ENCODE measurements around the gene DMD.

The DMD gene

GRCh38 chrX:32662516-32662915 is 548.8 kb downstream of the DMD start:
- Histone ChIP-seq H3K36me3 (ENCODE audit: control insufficient read depth in 2 of 2, insufficient read depth in 2 of 2, low read length in 2 of 2) (no peaks in the 10 kb centered on the region), H3K27me3 (ENCODE audit: control insufficient read depth in 1 of 2, insufficient read depth in 2 of 2, low read length in 2 of 2) (no peaks in the 10 kb centered on the region), H3K27ac (ENCODE audit: low read length) (no peak overlapping the region), H3K4me3 (ENCODE audit: low read length in 2 of 2) (no peak overlapping the region), H3K9me3 (ENCODE audit: control insufficient read depth in 2 of 2, low read length in 2 of 2) (no peaks in the 10 kb centered on the region), H3K4me1 (ENCODE audit: control insufficient read depth, insufficient read depth, low read length) (no peaks in the 10 kb centered on the region), H3K9ac (ENCODE audit: low read length in 2 of 2) (no peak overlapping the region)

- Histone ChIP-seq H3K9me3 (ENCODE audit: control insufficient read depth in 2 of 2, low read length in 2 of 2) (no peaks in the 10 kb centered on the region), H3K27ac (ENCODE audit: low read length) (no peak overlapping the region), H3K27me3 (ENCODE audit: control insufficient read depth in 1 of 2, insufficient read depth in 2 of 2, low read length in 2 of 2) (no peaks in the 10 kb centered on the region), H3K4me3 (ENCODE audit: low read length in 2 of 2) (no peak overlapping the region), H3K4me1 (ENCODE audit: control insufficient read depth, insufficient read depth, low read length) (no peaks in the 10 kb centered on the region), H3K36me3 (ENCODE audit: control insufficient read depth in 2 of 2, insufficient read depth in 2 of 2, low read length in 2 of 2) (no peaks in the 10 kb centered on the region), H3K9ac (ENCODE audit: low read length in 2 of 2) (no peak overlapping the region)
Observed at GRCh38 chrX:32644476-32645245, 566.7 kb downstream of the DMD start.

- H3K27ac ChIP-seq (ENCODE audit: low read length): no peak overlapping the region
- no peaks in the 10 kb centered on the region for H3K27me3 ChIP-seq (ENCODE audit: control insufficient read depth in 1 of 2, insufficient read depth in 2 of 2, low read length in 2 of 2)
- no peak overlapping the region for H3K9ac ChIP-seq (ENCODE audit: low read length in 2 of 2)
- no peaks in the 10 kb centered on the region for H3K9me3 ChIP-seq (ENCODE audit: control insufficient read depth in 2 of 2, low read length in 2 of 2)
- no peak overlapping the region for H3K4me3 ChIP-seq (ENCODE audit: low read length in 2 of 2)
- no peaks in the 10 kb centered on the region for H3K4me1 ChIP-seq (ENCODE audit: control insufficient read depth, insufficient read depth, low read length)
- H3K36me3 ChIP-seq (ENCODE audit: control insufficient read depth in 2 of 2, insufficient read depth in 2 of 2, low read length in 2 of 2): no peaks in the 10 kb centered on the region
Observed at GRCh38 chrX:32642283-32642682, 569.1 kb downstream of the DMD start.

GRCh38 chrX:32618154-32618553 is 593.2 kb downstream of the DMD start:
- H3K4me3 ChIP-seq (ENCODE audit: low read length in 2 of 2): no peak overlapping the region
- no peaks in the 10 kb centered on the region for H3K4me1 ChIP-seq (ENCODE audit: control insufficient read depth, insufficient read depth, low read length)
- no peaks in the 10 kb centered on the region for H3K27me3 ChIP-seq (ENCODE audit: control insufficient read depth in 1 of 2, insufficient read depth in 2 of 2, low read length in 2 of 2)
- H3K9me3 ChIP-seq (ENCODE audit: control insufficient read depth in 2 of 2, low read length in 2 of 2): no peaks in the 10 kb centered on the region
- H3K36me3 ChIP-seq (ENCODE audit: control insufficient read depth in 2 of 2, insufficient read depth in 2 of 2, low read length in 2 of 2): no peaks in the 10 kb centered on the region
- H3K9ac ChIP-seq (ENCODE audit: low read length in 2 of 2): no peak overlapping the region
- H3K27ac ChIP-seq (ENCODE audit: low read length): no peak overlapping the region

GRCh38 chrX:32614707-32615106 is 596.6 kb downstream of the DMD start:
- Histone ChIP-seq H3K27ac (ENCODE audit: low read length) (no peak overlapping the region), H3K36me3 (ENCODE audit: control insufficient read depth in 2 of 2, insufficient read depth in 2 of 2, low read length in 2 of 2) (no peaks in the 10 kb centered on the region), H3K9me3 (ENCODE audit: control insufficient read depth in 2 of 2, low read length in 2 of 2) (no peaks in the 10 kb centered on the region), H3K9ac (ENCODE audit: low read length in 2 of 2) (no peak overlapping the region), H3K27me3 (ENCODE audit: control insufficient read depth in 1 of 2, insufficient read depth in 2 of 2, low read length in 2 of 2) (no peaks in the 10 kb centered on the region), H3K4me3 (ENCODE audit: low read length in 2 of 2) (no peak overlapping the region), H3K4me1 (ENCODE audit: control insufficient read depth, insufficient read depth, low read length) (no peaks in the 10 kb centered on the region)

- Histone ChIP-seq H3K36me3 (ENCODE audit: control insufficient read depth in 2 of 2, insufficient read depth in 2 of 2, low read length in 2 of 2) (no peaks in the 10 kb centered on the region), H3K27me3 (ENCODE audit: control insufficient read depth in 1 of 2, insufficient read depth in 2 of 2, low read length in 2 of 2) (no peaks in the 10 kb centered on the region), H3K27ac (ENCODE audit: low read length) (no peak overlapping the region), H3K4me3 (ENCODE audit: low read length in 2 of 2) (no peak overlapping the region), H3K9me3 (ENCODE audit: control insufficient read depth in 2 of 2, low read length in 2 of 2) (no peaks in the 10 kb centered on the region), H3K4me1 (ENCODE audit: control insufficient read depth, insufficient read depth, low read length) (no peaks in the 10 kb centered on the region), H3K9ac (ENCODE audit: low read length in 2 of 2) (no peak overlapping the region)
Observed at GRCh38 chrX:32599156-32599555, 612.2 kb downstream of the DMD start.

- Histone ChIP-seq H3K4me3 (ENCODE audit: low read length in 2 of 2) (no peak overlapping the region), H3K9me3 (ENCODE audit: control insufficient read depth in 2 of 2, low read length in 2 of 2) (no peaks in the 10 kb centered on the region), H3K9ac (ENCODE audit: low read length in 2 of 2) (no peak overlapping the region), H3K4me1 (ENCODE audit: control insufficient read depth, insufficient read depth, low read length) (no peaks in the 10 kb centered on the region), H3K27ac (ENCODE audit: low read length) (no peak overlapping the region), H3K27me3 (ENCODE audit: control insufficient read depth in 1 of 2, insufficient read depth in 2 of 2, low read length in 2 of 2) (no peaks in the 10 kb centered on the region), H3K36me3 (ENCODE audit: control insufficient read depth in 2 of 2, insufficient read depth in 2 of 2, low read length in 2 of 2) (no peaks in the 10 kb centered on the region)
Observed at GRCh38 chrX:32598707-32599106, 612.6 kb downstream of the DMD start.

GRCh38 chrX:32597777-32598176 is 613.6 kb downstream of the DMD start:
- Histone ChIP-seq H3K27ac (ENCODE audit: low read length) (no peak overlapping the region), H3K4me3 (ENCODE audit: low read length in 2 of 2) (no peak overlapping the region), H3K4me1 (ENCODE audit: control insufficient read depth, insufficient read depth, low read length) (no peaks in the 10 kb centered on the region), H3K27me3 (ENCODE audit: control insufficient read depth in 1 of 2, insufficient read depth in 2 of 2, low read length in 2 of 2) (no peaks in the 10 kb centered on the region), H3K9me3 (ENCODE audit: control insufficient read depth in 2 of 2, low read length in 2 of 2) (no peaks in the 10 kb centered on the region), H3K9ac (ENCODE audit: low read length in 2 of 2) (no peak overlapping the region), H3K36me3 (ENCODE audit: control insufficient read depth in 2 of 2, insufficient read depth in 2 of 2, low read length in 2 of 2) (peaks cover 0 to 2% of the 10 kb centered on the region in 2 donors)

- Histone ChIP-seq H3K9me3 (ENCODE audit: control insufficient read depth in 2 of 2, low read length in 2 of 2) (no peaks in the 10 kb centered on the region), H3K4me3 (ENCODE audit: low read length in 2 of 2) (no peak overlapping the region), H3K36me3 (ENCODE audit: control insufficient read depth in 2 of 2, insufficient read depth in 2 of 2, low read length in 2 of 2) (peaks cover 0 to 3% of the 10 kb centered on the region in 2 donors), H3K27me3 (ENCODE audit: control insufficient read depth in 1 of 2, insufficient read depth in 2 of 2, low read length in 2 of 2) (no peaks in the 10 kb centered on the region), H3K4me1 (ENCODE audit: control insufficient read depth, insufficient read depth, low read length) (no peaks in the 10 kb centered on the region), H3K27ac (ENCODE audit: low read length) (no peak overlapping the region), H3K9ac (ENCODE audit: low read length in 2 of 2) (no peak overlapping the region)
Observed at GRCh38 chrX:32592786-32593185, 618.6 kb downstream of the DMD start.

GRCh38 chrX:32591589-32591988 is 619.8 kb downstream of the DMD start:
- H3K9me3 ChIP-seq (ENCODE audit: control insufficient read depth in 2 of 2, low read length in 2 of 2): no peaks in the 10 kb centered on the region
- H3K36me3 ChIP-seq (ENCODE audit: control insufficient read depth in 2 of 2, insufficient read depth in 2 of 2, low read length in 2 of 2): peaks cover 0 to 3% of the 10 kb centered on the region in 2 donors
- H3K9ac ChIP-seq (ENCODE audit: low read length in 2 of 2): no peak overlapping the region
- H3K4me1 ChIP-seq (ENCODE audit: control insufficient read depth, insufficient read depth, low read length): no peaks in the 10 kb centered on the region
- H3K27me3 ChIP-seq (ENCODE audit: control insufficient read depth in 1 of 2, insufficient read depth in 2 of 2, low read length in 2 of 2): no peaks in the 10 kb centered on the region
- H3K27ac ChIP-seq (ENCODE audit: low read length): no peak overlapping the region
- no peak overlapping the region for H3K4me3 ChIP-seq (ENCODE audit: low read length in 2 of 2)

GRCh38 chrX:32582729-32583128 is 628.6 kb downstream of the DMD start:
- no peak overlapping the region for H3K9ac ChIP-seq (ENCODE audit: low read length in 2 of 2)
- no peak overlapping the region for H3K4me3 ChIP-seq (ENCODE audit: low read length in 2 of 2)
- H3K9me3 ChIP-seq (ENCODE audit: control insufficient read depth in 2 of 2, low read length in 2 of 2): no peaks in the 10 kb centered on the region
- no peak overlapping the region for H3K27ac ChIP-seq (ENCODE audit: low read length)
- H3K36me3 ChIP-seq (ENCODE audit: control insufficient read depth in 2 of 2, insufficient read depth in 2 of 2, low read length in 2 of 2): no peaks in the 10 kb centered on the region
- H3K27me3 ChIP-seq (ENCODE audit: control insufficient read depth in 1 of 2, insufficient read depth in 2 of 2, low read length in 2 of 2): no peaks in the 10 kb centered on the region
- no peaks in the 10 kb centered on the region for H3K4me1 ChIP-seq (ENCODE audit: control insufficient read depth, insufficient read depth, low read length)

All from stomach smooth muscle (tissue), 2 donors.